Activated naive CD8-positive, alpha-beta T cell treated with anti-CD3 and anti-CD28 coated beads for 36 hours (primary cell): ENCODE data around the gene CEACAM6. TPM values are rescaled to one million over a fixed set of nuclear protein-coding genes. Genes with fewer than 3 reads are reported as not detected.
"Not testable (repeated sequence)": the region's sequence is repeated elsewhere in the genome, so short reads cannot be mapped to it uniquely, and the experiment has no call there.

Experiments used
- DNase-seq: peaks from one replicate; pipeline ENCODE4 v3.0.0; 2021
- H3K27ac Mint-ChIP-seq: one replicate; pipeline ENCODE4 v1.8.0; 2022; ENCODE audit warnings: mild to moderate bottlenecking, moderate library complexity, mixed read lengths
- H3K27me3 Mint-ChIP-seq: one replicate; pipeline ENCODE4 v1.8.0; 2022; ENCODE audit warnings: mild to moderate bottlenecking, mixed read lengths
- H3K36me3 Mint-ChIP-seq: one replicate; pipeline ENCODE4 v1.8.0; 2021; ENCODE audit warnings: mild to moderate bottlenecking, mixed read lengths
- H3K4me1 Mint-ChIP-seq: one replicate; pipeline ENCODE4 v1.8.0; 2021; ENCODE audit warnings: mixed read lengths
- H3K4me3 Mint-ChIP-seq: one replicate; pipeline ENCODE4 v1.8.0; 2022; ENCODE audit warnings: mild to moderate bottlenecking, moderate library complexity, mixed read lengths
- H3K9me3 Mint-ChIP-seq: one replicate; pipeline ENCODE4 v1.8.0; 2022; ENCODE audit warnings: mixed read lengths
- total RNA-seq, 2 experiments: library from RNA; stranded (reverse); gene quantifications; one replicate each; pipeline ENCODE4 v1.2.3, GENCODE V29; 2021

CEACAM6 gene
- total RNA-seq, 2 experiments from 2014 or later: not detected

- Mint-ChIP-seq H3K36me3 (no peaks in the 10 kb centered on the region), H3K9me3 (no peaks in the 10 kb centered on the region), H3K27me3 (peaks cover 68% of the 10 kb centered on the region), H3K4me1 (peaks cover 23% of the 10 kb centered on the region), H3K4me3 (no peak overlapping the region), H3K27ac (no peak overlapping the region)
- no peak for DNase-seq
Measured at GRCh38 chr19:41769608-41770007, 14.3 kb downstream of the CEACAM6 start.

- peak overlapping the region; percentile 13 for H3K27ac Mint-ChIP-seq
Measured at GRCh38 chr19:41771410-41771809, 16.1 kb downstream of the CEACAM6 start.

GRCh38 chr19:41774515-41774980 lies 19.2 kb downstream of the CEACAM6 start:
- Mint-ChIP-seq H3K36me3 (no peaks in the 10 kb centered on the region), H3K27ac (no peak overlapping the region), H3K9me3 (no peaks in the 10 kb centered on the region), H3K27me3 (peaks cover 86% of the 10 kb centered on the region), H3K4me1 (peaks cover 32% of the 10 kb centered on the region), H3K4me3 (no peak overlapping the region)
- peak; percentile 57 for DNase-seq

More at GRCh38 chr19:41771410-41771809, 16.1 kb downstream of the CEACAM6 start:
- Mint-ChIP-seq H3K4me1 (peaks cover 32% of the 10 kb centered on the region), H3K9me3 (no peaks in the 10 kb centered on the region), H3K4me3 (no peak overlapping the region), H3K36me3 (no peaks in the 10 kb centered on the region), H3K27me3 (peaks cover 67% of the 10 kb centered on the region)
- DNase-seq: no peak

- Mint-ChIP-seq H3K36me3 (no peaks in the 10 kb centered on the region), H3K4me3 (no peak overlapping the region), H3K27ac (no peak overlapping the region), H3K27me3 (peaks cover 94% of the 10 kb centered on the region), H3K9me3 (no peaks in the 10 kb centered on the region), H3K4me1 (peaks cover 32% of the 10 kb centered on the region)
- DNase-seq: no peak
Measured at GRCh38 chr19:41776700-41777099, 21.4 kb downstream of the CEACAM6 start.

GRCh38 chr19:41783612-41784011 lies 28.3 kb downstream of the CEACAM6 start:
- Mint-ChIP-seq H3K36me3 (no peaks in the 10 kb centered on the region), H3K27me3 (peaks cover 86% of the 10 kb centered on the region), H3K9me3 (no peaks in the 10 kb centered on the region), H3K27ac (no peak overlapping the region), H3K4me3 (no peak overlapping the region), H3K4me1 (peaks cover 13% of the 10 kb centered on the region)
- no peak for DNase-seq

GRCh38 chr19:41784312-41784711 lies 29.0 kb downstream of the CEACAM6 start:
- Mint-ChIP-seq H3K9me3 (no peaks in the 10 kb centered on the region), H3K27ac (no peak overlapping the region), H3K36me3 (no peaks in the 10 kb centered on the region), H3K4me3 (no peak overlapping the region), H3K4me1 (peaks cover 13% of the 10 kb centered on the region), H3K27me3 (peaks cover 81% of the 10 kb centered on the region)
- DNase-seq: no peak

- Mint-ChIP-seq H3K9me3 (no peaks in the 10 kb centered on the region), H3K27me3 (peaks cover 81% of the 10 kb centered on the region), H3K4me1 (peaks cover 13% of the 10 kb centered on the region), H3K27ac (no peak overlapping the region), H3K4me3 (no peak overlapping the region), H3K36me3 (no peaks in the 10 kb centered on the region)
- no peak for DNase-seq
Measured at GRCh38 chr19:41784743-41785142, 29.4 kb downstream of the CEACAM6 start.

GRCh38 chr19:41785653-41786052 lies 30.3 kb downstream of the CEACAM6 start:
- no peak overlapping the region for H3K4me3 Mint-ChIP-seq
- peak overlapping the region; percentile 14 for H3K27ac Mint-ChIP-seq
- no peaks in the 10 kb centered on the region for H3K36me3 Mint-ChIP-seq

GRCh38 chr19:41787055-41787454 lies 31.7 kb downstream of the CEACAM6 start:
- Mint-ChIP-seq H3K27me3 (peaks cover 68% of the 10 kb centered on the region), H3K27ac (no peak overlapping the region), H3K4me1 (peaks cover 13% of the 10 kb centered on the region), H3K9me3 (no peaks in the 10 kb centered on the region), H3K36me3 (no peaks in the 10 kb centered on the region), H3K4me3 (no peak overlapping the region)
- no peak for DNase-seq

More at GRCh38 chr19:41785653-41786052, 30.3 kb downstream of the CEACAM6 start:
- Mint-ChIP-seq H3K27me3 (peaks cover 76% of the 10 kb centered on the region), H3K4me1 (peaks cover 13% of the 10 kb centered on the region), H3K9me3 (no peaks in the 10 kb centered on the region)
- peak; percentile 73 for DNase-seq

- not testable (repeated sequence) for H3K36me3 Mint-ChIP-seq, H3K4me3 Mint-ChIP-seq, DNase-seq, H3K27ac Mint-ChIP-seq, H3K9me3 Mint-ChIP-seq
- peaks cover 72% of the 10 kb centered on the region for H3K27me3 Mint-ChIP-seq
- H3K4me1 Mint-ChIP-seq: peaks cover 13% of the 10 kb centered on the region
Measured at GRCh38 chr19:41788518-41788917, 33.2 kb downstream of the CEACAM6 start.

GRCh38 chr19:41789053-41789452 lies 33.7 kb downstream of the CEACAM6 start:
- DNase-seq, H3K4me3 Mint-ChIP-seq, H3K27ac Mint-ChIP-seq, H3K9me3 Mint-ChIP-seq, H3K36me3 Mint-ChIP-seq: not testable (repeated sequence)
- H3K27me3 Mint-ChIP-seq: peaks cover 72% of the 10 kb centered on the region
- peaks cover 13% of the 10 kb centered on the region for H3K4me1 Mint-ChIP-seq

- Mint-ChIP-seq H3K4me1 (no peaks in the 10 kb centered on the region), H3K4me3 (no peak overlapping the region), H3K9me3 (no peaks in the 10 kb centered on the region), H3K27me3 (peaks cover 49% of the 10 kb centered on the region), H3K36me3 (no peaks in the 10 kb centered on the region), H3K27ac (no peak overlapping the region)
- peak; percentile 58 for DNase-seq
Measured at GRCh38 chr19:41792513-41793413, 37.4 kb downstream of the CEACAM6 start.

GRCh38 chr19:41793414-41793727 lies 38.0 kb downstream of the CEACAM6 start:
- Mint-ChIP-seq H3K4me1 (no peaks in the 10 kb centered on the region), H3K9me3 (no peaks in the 10 kb centered on the region), H3K36me3 (no peaks in the 10 kb centered on the region), H3K27ac (no peak overlapping the region), H3K27me3 (peaks cover 47% of the 10 kb centered on the region), H3K4me3 (no peak overlapping the region)
- no peak for DNase-seq

GRCh38 chr19:41795031-41795461 lies 39.7 kb downstream of the CEACAM6 start:
- no peaks in the 10 kb centered on the region for H3K4me1 Mint-ChIP-seq
- H3K27me3 Mint-ChIP-seq: peaks cover 38% of the 10 kb centered on the region
- no peak overlapping the region for H3K27ac Mint-ChIP-seq
- no peaks in the 10 kb centered on the region for H3K9me3 Mint-ChIP-seq
- no peak overlapping the region for H3K4me3 Mint-ChIP-seq
- DNase-seq: peak; percentile 50
- H3K36me3 Mint-ChIP-seq: no peaks in the 10 kb centered on the region

GRCh38 chr19:41796362-41796761 lies 41.0 kb downstream of the CEACAM6 start, which contains the start of gene CEACAM3:
CEACAM3 (plus strand) TSS chr19:41796587; CDS start chr19:41796678, 91 bp downstream.
- H3K36me3 Mint-ChIP-seq: no peaks in the 10 kb centered on the region
- no peak within 1 kb of the TSS for H3K27ac Mint-ChIP-seq
- H3K4me1 Mint-ChIP-seq: peaks cover under 1% of the 10 kb centered on the region
- DNase-seq: no peak
- H3K4me3 Mint-ChIP-seq: no peak within 1 kb of the TSS
- no peaks in the 10 kb centered on the region for H3K9me3 Mint-ChIP-seq
- H3K27me3 Mint-ChIP-seq: peaks cover 37% of the 10 kb centered on the region

GRCh38 chr19:41796901-41797300 lies 41.6 kb downstream of the CEACAM6 start:
- DNase-seq: no peak
- Mint-ChIP-seq H3K4me3 (no peak overlapping the region), H3K36me3 (no peaks in the 10 kb centered on the region), H3K27me3 (peaks cover 34% of the 10 kb centered on the region), H3K9me3 (no peaks in the 10 kb centered on the region), H3K27ac (no peak overlapping the region), H3K4me1 (peaks cover 6% of the 10 kb centered on the region)
